NCI-H146 (cell line): ENCODE measurements around the gene TFF2.

ENCODE experiments used
- DNase-seq: peaks from one replicate; lab custom pipeline; 2025; lab: John Stamatoyannopoulos, UW

The TFF2 gene

GRCh38 chr21:42384156-42384945 is 33.6 kb upstream of the TFF2 start:
- peak; percentile 31 for DNase-seq

GRCh38 chr21:42383331-42383730 is 32.5 kb upstream of the TFF2 start:
- DNase-seq, result no peak

- DNase-seq, result no peak
These were observed 32.1 kb upstream of the TFF2 start for GRCh38 chr21:42382915-42383314.

- peak; percentile 86 for DNase-seq
These were observed 30.7 kb upstream of the TFF2 start for GRCh38 chr21:42381347-42381984.

- DNase-seq, result no peak
These were observed 28.8 kb upstream of the TFF2 start for GRCh38 chr21:42379426-42380215.

- DNase-seq, result no peak
These were observed 27.6 kb upstream of the TFF2 start for GRCh38 chr21:42378418-42378817.

- DNase-seq, result no peak
These were observed 27.2 kb upstream of the TFF2 start for GRCh38 chr21:42377951-42378340.

GRCh38 chr21:42377211-42377950 is 26.6 kb upstream of the TFF2 start:
- DNase-seq, result no peak

GRCh38 chr21:42376338-42376982 is 25.7 kb upstream of the TFF2 start:
- DNase-seq, result no peak

GRCh38 chr21:42375966-42376337 is 25.2 kb upstream of the TFF2 start:
- no peak for DNase-seq

GRCh38 chr21:42375506-42375905 is 24.7 kb upstream of the TFF2 start:
- DNase-seq, result no peak

GRCh38 chr21:42374864-42375499 is 24.2 kb upstream of the TFF2 start:
- DNase-seq, result no peak

GRCh38 chr21:42374457-42374856 is 23.7 kb upstream of the TFF2 start:
- no peak for DNase-seq

- no peak for DNase-seq
These were observed 23.2 kb upstream of the TFF2 start for GRCh38 chr21:42373908-42374455.

- no peak for DNase-seq
These were observed 22.6 kb upstream of the TFF2 start for GRCh38 chr21:42373196-42373907.

- DNase-seq, result no peak
These were observed 20.3 kb upstream of the TFF2 start for GRCh38 chr21:42370894-42371654.

GRCh38 chr21:42369821-42370220 is 19.0 kb upstream of the TFF2 start:
- DNase-seq, result no peak

GRCh38 chr21:42367367-42368165 is 16.8 kb upstream of the TFF2 start:
- DNase-seq, result no peak
